Transverse colon (tissue), 4 donors: ENCODE results near the gene GALM.

ENCODE experiments used
- POLR2AphosphoS5 ChIP-seq, 3 donors: sonication (generic); formaldehyde crosslinking; IDR thresholded peaks; one replicate each; pipeline ENCODE4 v1.6.1; 2016; ENCODE audit warnings: antibody characterized with exemption in 3 of 3
- TF ChIP-seq, protein P1 (sequence below), 5 experiments: fragments of 200-600 bp in 3 of 5; fragments of 450-650 bp in 2 of 5; sonication (generic) in 3 of 5; IDR thresholded peaks; 1 replicate in 2 of 5; 2 replicates in 3 of 5; pipeline ENCODE4 v1.5.1; 2016 to 2017; ENCODE audit warnings: antibody characterized with exemption in 5 of 5, inconsistent platforms in 3 of 5, mild to moderate bottlenecking in 2 of 5, moderate library complexity in 1 of 5

DNA sequence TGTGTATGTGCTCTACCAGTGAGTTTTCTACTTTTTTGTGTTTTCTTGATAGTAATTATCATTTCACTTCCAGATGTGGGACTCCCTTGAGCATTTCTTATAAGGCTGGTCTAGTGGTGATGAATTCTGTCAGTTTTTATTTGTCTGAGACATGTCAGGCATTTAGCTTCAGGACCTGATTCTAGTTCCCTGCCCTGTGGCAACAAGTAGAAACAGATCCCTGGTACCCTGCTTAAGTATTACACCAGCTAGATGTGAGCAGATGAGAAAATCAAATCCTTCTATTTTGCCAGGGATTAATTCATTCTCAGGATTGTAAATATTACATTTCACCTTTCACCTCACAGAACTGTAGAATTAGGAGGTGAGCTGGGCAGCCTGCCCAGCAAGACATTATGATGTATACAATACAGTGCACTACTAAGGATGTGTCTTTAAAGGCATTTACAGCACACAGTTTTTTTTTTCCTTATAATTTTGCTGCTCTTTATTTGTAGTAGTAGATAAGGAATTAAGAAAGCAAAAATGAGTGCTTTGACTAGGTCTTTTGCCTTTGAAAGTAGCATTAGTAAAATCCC is 35.1 kb downstream of the GALM start:
- TF ChIP-seq, protein P1, sequence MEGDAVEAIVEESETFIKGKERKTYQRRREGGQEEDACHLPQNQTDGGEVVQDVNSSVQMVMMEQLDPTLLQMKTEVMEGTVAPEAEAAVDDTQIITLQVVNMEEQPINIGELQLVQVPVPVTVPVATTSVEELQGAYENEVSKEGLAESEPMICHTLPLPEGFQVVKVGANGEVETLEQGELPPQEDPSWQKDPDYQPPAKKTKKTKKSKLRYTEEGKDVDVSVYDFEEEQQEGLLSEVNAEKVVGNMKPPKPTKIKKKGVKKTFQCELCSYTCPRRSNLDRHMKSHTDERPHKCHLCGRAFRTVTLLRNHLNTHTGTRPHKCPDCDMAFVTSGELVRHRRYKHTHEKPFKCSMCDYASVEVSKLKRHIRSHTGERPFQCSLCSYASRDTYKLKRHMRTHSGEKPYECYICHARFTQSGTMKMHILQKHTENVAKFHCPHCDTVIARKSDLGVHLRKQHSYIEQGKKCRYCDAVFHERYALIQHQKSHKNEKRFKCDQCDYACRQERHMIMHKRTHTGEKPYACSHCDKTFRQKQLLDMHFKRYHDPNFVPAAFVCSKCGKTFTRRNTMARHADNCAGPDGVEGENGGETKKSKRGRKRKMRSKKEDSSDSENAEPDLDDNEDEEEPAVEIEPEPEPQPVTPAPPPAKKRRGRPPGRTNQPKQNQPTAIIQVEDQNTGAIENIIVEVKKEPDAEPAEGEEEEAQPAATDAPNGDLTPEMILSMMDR (IDR thresholded peaks at IDR 0.05): no peak
- no peak for TF ChIP-seq POLR2AphosphoS5 (IDR thresholded peaks at IDR 0.05)
